HG03064 (cell line): ENCODE measurements around the gene TTL.

ENCODE experiments used
- ATAC-seq: cut with Tn5 transposase; IDR thresholded peaks from one replicate; pipeline ENCODE4 v1.9.1; 2021; ENCODE audit warnings: low read depth; ENCODE audit not compliant: unreplicated experiment

The TTL gene

GRCh38 chr2:112572005-112572404, 90.0 kb downstream of the TTL start:
- no peak for ATAC-seq

GRCh38 chr2:112577756-112578155, 95.8 kb downstream of the TTL start:
- ATAC-seq = no peak

GRCh38 chr2:112579241-112579640, 97.3 kb downstream of the TTL start:
- no peak for ATAC-seq

GRCh38 chr2:112580084-112580483, 98.1 kb downstream of the TTL start:
- ATAC-seq = no peak

- no peak for ATAC-seq
Measured at GRCh38 chr2:112582314-112582746, 100.4 kb downstream of the TTL start.

- ATAC-seq = no peak
Measured at GRCh38 chr2:112583497-112584133, 101.7 kb downstream of the TTL start.

GRCh38 chr2:112584134-112584890, 102.4 kb downstream of the TTL start, which contains the start of gene CHCHD5:
Gene CHCHD5 (plus strand): TSS chr2:112584609. CDS start chr2:112584648, 39 bp downstream.
- peak; percentile 91 for ATAC-seq

GRCh38 chr2:112584891-112585250, 102.9 kb downstream of the TTL start:
- ATAC-seq = no peak

- ATAC-seq = no peak
Measured at GRCh38 chr2:112585400-112585799, 103.4 kb downstream of the TTL start.

GRCh38 chr2:112585873-112586464, 104.0 kb downstream of the TTL start:
- no peak for ATAC-seq

GRCh38 chr2:112588611-112589045, 106.7 kb downstream of the TTL start:
- ATAC-seq = no peak
